NCI-H460 (cell line): ENCODE data around the gene PLAAT4. TPM values are rescaled to one million over a fixed set of nuclear protein-coding genes. Genes with fewer than 3 reads are reported as not detected.
"Not testable (repeated sequence)": the region's sequence is repeated elsewhere in the genome, so short reads cannot be mapped to it uniquely, and the experiment has no call there.

ENCODE experiments used
- DNase-seq: peaks from one replicate; pipeline ENCODE4 v3.0.0-alpha.2; 2016; ENCODE audit warnings: low read depth; ENCODE audit errors: extremely low read depth
- total RNA-seq: library from RNA; depleted of rRNA; stranded (reverse); fragments of >200 nt; shearing (Covaris generic); gene quantifications from 2 replicates; pipeline ENCODE4 v1.2.3, GENCODE V29; 2014

The PLAAT4 gene
- total RNA-seq, 1 experiment from 2014 or later: not detected

DNA sequence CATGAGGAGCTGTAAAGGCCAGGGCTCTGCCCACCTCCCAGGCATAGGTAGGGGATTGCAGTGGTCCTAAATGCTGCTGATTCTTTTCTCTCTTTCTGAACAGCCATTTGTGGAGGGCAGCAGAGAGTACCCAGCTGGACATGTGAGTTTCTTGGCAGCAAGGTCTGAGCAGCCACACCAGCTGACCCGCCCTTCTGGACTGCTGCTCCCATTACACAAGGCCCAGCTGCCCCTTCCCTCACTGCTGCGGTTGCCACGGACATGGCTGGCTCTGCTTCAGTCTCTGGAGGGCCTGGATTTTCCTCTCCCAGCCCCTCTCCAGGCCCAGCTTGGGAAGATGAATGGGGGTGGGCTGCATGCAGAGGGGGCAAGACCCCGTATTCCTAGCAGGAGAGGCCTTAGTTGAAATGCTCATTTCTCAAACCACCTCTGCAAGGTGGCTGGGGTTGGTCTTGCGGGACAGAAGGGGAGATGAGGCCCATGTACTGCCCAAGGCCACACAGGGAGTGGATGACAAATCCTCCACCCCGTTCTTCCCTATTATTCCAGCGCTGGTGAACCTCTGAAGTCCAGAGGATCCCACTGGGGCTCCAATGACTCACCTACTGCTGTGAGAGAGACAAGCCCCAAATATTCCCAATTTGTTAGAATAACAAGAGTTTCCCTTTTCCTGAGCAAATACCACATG lies 26.1 kb upstream of the PLAAT4 start:
- DNase-seq: no peak

DNA sequence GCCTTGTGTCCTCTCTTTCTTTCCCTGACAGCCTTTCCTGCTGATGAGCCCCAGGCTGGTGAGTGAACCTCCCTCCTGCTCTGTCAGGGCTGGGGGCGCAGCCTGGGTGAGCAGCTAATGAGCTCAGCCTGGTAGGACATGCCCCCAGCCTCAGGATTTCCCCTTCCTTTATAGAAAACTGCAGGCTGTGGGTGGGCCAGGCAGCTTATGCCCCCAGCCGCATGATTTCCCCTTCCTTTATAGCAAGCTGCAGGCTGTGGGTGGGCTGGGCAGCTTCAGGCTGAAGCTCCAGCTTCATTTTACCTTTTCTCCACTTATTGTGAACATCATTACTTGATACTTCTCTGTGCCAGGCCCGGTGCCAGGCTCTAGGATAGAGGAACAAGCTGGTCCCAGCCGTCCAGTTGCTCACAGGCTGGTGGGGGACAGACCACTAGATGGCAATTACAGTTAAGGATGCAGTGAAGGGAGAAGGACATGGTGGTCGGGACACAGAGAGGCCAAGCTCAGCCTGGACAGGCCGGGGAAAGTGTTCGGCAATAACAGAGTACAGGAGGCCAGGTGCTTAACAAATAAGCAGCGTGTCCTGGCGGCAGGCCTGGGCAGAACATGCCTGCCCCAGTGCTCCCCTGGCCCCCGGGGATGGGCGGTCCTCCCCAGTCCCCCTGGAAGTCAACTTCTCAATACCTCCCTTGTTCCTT lies 25.4 kb upstream of the PLAAT4 start:
- DNase-seq: no peak

DNA sequence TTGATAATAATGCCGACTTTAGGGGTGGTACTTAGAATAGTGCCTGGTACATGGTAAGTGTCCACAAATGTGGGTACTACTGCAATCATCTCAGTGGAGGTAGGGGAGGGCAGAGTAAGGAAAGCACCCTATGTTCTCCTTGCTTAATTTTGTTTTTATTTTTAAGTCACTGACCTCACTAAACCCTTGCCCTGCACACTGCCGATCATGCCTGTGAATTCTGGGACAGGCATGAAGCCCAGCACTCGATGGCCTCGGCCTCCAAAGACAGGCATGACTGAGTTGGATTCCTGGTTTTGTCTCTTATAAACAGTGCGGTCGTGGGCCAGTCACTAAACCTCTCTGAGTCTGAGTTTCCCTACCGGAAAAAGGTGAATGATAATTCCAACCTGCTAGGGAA lies 23.8 kb upstream of the PLAAT4 start:
- no peak for DNase-seq

DNA sequence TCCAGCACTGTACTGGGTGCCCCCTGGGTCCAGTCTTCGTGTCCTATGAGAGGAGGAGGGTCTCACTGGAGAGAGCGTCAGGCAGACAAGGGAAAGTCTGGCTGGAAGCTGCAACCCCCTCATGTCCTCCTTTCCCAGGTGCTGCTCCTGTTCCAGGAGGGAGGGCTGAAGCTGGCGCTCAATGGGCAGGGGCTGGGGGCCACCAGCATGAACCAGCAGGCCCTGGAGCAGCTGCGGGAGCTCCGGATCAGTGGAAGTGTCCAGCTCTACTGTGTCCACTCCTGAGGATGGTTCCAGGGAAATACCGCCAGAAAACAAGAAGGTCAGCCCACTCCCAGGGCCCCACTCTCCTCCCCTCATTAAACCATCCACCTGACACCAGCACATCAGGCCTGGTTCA lies 20.5 kb upstream of the PLAAT4 start:
- DNase-seq: no peak

DNA sequence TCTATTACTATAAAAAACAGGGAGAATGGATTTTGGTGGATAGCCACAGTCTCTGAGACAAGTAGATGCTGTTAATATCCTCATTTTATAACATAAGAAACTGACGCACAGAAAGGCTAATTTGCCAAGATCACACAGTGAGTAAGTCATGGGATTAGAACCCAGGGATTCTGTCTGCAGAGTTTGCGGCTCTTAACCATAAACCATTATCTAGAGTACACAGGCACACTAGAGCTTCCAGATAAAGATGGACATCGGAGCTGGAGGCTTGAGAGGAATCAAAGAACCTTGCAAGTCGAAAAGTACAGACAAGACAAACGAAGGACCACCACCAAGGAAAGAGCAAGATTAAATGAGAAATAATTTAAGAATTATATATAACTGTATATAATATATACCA lies 19.5 kb upstream of the PLAAT4 start:
- DNase-seq: no peak

DNA sequence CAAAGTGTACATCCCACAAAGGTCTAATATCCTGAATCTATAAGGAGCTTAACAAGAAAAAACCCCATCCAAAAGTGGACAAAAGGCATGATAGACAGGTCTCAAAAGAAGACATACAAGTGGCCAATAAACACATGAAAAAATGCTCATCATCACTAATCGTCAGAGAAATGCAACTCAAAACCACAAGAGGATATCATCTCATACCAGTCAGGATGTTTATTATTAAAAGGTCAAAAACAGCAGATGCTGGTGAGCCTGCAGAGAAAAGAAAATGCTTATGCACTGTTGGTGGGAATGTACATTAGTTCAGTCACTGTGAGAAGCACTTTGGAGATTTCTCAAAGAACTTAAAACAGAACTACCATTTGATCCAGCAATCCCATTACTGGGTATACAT lies 18.1 kb upstream of the PLAAT4 start:
- no peak for DNase-seq

DNA sequence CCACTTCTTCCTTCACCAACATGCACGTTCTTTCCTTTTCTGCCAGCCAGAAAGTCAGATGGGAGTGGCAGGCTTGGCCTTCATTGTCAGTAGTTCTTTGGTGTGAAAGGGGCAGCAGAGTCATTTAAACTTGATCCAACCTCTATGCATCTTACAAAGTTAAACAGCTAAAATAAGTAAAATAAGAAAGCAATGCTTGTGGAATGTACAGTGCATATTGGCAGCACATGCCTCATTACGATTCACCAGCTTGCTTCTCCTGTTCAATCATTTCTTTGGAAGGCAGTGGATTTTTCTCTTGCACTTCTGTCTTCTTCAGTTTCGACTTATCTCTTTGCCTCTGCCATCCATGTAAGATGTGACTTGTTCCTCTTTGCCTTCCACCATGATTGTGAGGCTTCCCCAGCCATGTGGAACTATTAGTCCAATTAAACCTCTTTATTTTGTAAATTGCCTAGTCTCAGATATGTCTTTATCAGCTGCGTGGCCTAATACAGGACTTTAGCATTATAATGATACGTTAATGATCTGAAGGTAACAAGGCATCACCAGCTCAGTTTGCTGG lies 15.9 kb upstream of the PLAAT4 start:
- no peak for DNase-seq

DNA sequence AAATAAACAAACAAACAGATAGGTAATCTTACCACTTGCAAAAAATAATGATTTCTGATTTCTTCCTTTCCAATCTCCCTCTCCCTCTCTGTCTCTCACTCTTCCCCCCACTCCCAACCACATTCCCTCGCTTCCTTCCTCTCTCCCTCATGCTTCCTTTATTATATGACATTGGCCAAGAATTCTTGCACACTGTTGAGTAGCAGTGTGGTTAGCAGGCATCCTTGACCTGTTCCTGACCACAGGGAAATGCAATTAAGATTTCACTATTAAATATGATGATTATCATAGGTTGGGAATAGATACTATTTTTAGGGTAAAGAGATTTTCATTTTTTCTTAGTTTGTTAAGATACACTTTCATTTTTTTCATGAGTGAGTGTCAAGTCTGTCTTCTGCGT lies 14.7 kb upstream of the PLAAT4 start:
- DNase-seq: no peak

DNA sequence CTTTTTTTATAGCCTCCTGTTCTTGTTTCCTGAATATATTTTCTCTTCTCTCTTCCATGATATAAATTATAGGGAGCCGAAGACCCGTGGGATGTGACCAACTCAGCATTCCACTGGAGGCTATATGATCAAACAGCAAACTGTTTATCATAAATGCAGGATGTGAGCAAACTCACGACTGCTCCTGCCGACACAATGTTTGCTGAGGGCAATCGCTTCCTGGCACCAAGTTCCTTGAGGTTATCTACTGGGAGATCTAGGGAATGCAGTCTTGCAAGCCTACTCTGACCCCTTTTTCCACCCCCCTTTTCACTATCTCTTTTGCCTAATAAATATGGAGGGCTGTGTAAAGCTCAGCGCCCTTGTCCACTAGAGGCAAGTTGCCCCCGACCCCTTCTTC lies 13.5 kb upstream of the PLAAT4 start:
- DNase-seq: no peak

DNA sequence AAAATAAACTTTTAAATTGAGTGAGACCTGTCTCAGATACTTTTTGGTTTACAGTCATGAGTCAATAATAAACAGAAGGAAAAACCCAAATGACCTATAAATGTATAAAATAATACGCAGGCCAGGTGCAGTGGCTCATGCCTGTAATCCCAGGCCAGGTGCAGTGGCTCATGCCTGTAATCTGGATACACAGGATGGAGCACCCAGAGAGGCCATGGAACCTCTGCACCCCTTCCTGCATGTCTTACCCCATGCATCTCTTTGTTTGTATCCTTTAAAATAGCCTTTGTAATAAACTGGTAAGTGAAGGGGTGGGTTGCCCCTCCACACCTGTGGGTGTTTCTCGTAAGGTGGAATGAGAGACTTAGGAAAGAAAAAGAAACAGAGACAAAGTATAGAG lies 8.9 kb upstream of the PLAAT4 start:
- DNase-seq: no peak

DNA sequence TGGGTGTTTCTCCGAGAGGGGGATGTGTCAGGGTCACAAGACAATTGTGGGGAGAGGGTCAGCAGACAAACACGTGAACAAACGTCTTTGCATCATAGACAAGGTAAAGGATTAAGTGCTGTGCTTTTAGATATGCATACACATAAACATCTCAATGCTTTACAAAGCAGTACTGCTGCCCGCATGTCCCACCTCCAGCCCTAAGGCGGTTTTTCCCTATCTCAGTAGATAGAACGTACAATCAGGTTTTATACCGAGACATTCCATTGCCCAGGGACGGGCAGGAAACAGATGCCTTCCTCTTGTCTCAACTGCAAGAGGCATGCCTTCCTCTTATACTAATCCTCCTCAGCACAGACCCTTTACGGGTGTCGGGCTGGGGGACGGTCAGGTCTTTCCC lies 8.5 kb upstream of the PLAAT4 start:
- not testable (repeated sequence) for DNase-seq

DNA sequence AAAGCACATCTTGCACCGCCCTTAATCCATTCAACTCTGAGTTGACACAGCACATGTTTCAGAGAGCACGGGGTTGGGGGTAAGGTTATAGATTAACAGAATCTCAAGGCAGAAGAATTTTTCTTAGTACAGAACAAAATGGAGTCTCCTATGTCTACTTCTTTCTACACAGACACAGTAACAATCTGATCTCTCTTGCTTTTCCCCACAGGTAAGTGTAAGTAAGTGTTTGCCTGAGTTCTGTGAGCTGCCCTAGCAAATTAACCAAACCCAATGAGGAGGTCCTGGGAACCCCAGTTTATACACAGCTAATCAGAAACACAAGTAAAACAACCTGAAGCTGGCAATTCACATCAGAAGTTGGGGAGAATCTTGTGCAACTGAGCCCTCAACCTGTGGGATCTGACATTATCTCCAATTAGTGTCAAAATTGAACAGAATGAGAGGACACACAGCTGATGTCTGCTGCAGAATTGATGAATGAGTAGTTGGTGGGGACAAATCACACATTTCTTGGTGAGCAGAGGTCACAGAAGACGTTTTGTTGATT lies 7.8 kb upstream of the PLAAT4 start:
- DNase-seq: not testable (repeated sequence)

DNA sequence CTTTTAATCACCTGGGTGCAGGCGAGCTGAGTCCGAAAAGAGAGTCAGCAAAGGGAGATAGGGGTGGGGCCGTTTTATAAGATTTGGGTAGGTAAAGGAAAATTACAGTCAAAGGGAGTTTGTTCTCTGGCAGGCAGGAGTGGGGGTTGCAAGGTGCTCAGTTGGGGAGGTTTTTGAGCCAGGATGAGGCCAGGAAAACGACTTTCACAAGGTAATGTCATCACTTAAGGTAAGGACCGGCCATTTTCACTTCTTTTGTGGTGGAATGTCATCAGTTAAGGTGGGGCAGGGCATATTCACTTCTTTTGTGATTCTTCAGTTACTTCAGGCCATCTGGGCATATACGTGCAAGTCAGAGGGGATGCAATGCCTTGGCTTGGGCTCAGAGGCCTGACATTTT lies 7.2 kb upstream of the PLAAT4 start:
- not testable (repeated sequence) for DNase-seq

DNA sequence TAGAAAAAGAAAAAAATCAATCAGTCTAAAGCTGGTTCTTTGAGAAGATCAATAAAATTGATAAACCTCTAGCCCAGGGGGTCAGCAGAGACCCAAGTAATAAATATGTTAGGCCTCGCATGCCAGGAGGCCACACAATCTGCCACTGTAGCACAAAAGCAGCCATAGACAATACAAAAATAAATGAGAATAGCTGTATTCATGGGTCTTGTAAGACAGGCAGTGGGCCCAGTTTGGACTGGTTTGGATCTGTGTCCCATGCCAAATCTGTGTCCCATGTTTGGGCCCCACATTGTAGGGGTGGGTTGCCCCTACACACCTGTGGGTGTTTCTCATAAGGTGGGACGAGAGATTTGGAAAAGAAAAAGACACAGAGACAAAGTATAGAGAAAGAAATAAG lies 6.6 kb upstream of the PLAAT4 start:
- no peak for DNase-seq

DNA sequence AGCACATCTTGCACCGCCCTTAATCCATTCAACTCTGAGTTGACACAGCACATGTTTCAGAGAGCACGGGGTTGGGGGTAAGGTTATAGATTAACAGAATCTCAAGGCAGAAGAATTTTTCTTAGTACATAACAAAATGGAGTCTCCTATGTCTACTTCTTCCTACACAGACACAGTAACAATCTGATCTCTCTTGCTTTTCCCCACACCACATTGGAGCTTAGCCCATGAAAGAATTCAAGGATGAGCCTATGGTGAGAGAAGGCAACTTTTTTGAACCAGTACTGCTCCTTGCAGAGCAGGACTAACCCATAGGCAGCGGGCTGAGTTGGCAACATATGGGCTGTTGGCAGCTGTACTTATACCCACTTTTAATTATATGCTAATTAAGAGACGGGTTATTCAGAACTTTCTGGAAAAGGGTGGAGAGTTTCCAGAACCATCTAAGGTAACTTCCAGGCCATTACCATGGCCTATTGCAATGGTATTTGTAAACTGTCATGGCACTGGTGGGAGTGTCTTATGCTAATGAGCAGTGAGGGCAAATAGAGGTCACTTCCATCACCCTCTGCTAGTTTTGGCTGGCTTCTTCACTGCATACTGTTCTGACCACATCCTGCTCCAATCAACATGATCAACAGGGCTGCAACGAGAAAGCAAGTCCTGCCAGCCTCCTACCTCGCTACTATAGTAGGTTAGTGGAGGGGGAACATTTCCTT lies 5.4 kb upstream of the PLAAT4 start:
- not testable (repeated sequence) for DNase-seq

DNA sequence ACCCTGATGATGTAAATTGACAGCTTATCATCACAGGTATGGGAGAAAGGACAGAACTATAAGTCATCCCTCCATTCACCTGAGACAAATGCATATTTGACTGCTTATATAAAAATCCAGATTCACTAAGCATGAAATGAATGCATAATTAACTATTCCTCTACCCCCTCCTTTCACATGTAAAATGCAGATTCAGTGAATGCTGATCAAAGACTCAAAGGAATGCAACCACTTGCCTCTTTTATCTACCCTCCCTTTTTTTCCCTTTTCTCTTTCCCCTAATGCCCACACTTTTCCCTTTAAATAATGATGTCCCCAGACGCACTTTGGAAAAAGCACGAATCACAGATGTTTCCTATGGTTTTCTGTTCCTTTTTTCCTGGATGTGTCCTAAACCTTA lies 4.5 kb upstream of the PLAAT4 start:
- DNase-seq: no peak

DNA sequence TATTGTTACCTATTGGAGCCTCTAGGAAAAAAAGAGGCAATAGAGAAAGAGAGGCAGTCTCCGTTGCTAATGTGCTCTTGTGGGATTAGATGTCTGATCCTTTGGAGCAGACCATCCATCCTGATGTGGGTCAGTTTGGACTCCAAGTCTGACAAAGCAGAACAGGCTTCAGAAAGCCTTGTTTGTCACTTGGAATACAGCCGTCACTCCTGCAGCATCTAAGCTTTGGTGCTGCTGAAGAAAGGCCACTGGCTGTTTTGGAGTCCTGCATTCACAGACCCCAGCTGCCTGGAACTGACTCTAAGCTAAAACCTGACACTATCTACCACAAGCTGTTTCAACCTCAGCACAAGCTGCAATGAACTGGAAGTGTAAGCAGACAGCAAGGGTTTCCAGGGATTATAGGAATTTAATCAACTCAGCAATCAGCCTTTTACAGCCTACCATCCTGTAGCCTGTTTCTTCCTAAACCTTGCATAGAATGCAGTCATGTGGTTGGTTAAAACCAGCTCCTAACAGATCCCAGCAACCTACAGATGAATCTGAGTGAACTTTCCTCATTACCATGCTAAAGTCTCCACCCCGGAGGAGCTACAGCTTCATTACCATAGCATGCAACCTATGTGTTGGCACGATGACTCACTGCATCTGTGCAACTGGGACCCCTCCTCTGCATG lies 3.7 kb upstream of the PLAAT4 start:
- DNase-seq: no peak

DNA sequence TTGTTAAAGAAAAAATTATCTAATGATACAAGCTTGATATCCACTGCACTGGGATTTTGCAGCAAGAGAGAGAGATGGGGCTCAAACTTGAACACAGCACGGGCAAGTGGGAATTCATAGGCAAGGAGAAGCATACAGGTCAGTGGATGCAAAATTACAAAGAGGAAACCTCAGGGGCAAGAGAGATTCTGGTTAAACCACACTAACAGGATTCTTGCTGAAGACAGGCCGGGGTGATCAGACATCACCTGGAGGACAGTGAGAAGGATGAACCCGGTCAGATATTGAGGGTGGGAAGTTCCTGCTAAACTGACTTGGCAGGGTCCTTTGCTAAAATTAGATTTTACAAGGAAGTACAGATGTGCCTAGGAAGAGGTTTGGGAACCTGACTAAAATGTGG lies 2.5 kb upstream of the PLAAT4 start:
- DNase-seq: no peak

DNA sequence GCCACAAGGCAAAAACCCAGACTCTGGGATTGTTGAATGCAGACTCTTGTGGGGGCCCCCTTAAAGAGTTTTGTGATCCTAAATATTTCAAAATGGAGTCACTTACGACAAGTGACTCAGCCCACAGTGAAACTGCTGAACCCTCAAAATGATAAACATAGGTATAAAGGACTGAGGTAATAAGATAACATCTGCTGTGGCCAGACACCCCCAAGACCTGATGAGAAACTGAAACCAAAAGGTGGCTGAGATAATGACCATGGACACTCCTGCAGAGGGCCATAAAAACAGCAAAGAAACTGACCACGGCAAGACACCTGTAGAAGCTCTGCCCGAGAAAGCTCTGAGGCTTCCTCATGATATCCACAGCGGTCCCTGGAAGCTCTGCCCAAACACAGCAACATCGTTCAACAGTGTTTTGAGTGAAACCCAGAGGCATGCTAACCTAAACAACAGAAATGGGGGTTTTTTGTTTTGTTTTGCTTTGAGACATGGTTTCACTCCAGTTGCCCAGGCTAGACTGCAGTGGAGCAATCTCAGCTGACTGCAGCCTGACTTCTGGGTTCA lies 1.6 kb upstream of the PLAAT4 start:
- no peak for DNase-seq

DNA sequence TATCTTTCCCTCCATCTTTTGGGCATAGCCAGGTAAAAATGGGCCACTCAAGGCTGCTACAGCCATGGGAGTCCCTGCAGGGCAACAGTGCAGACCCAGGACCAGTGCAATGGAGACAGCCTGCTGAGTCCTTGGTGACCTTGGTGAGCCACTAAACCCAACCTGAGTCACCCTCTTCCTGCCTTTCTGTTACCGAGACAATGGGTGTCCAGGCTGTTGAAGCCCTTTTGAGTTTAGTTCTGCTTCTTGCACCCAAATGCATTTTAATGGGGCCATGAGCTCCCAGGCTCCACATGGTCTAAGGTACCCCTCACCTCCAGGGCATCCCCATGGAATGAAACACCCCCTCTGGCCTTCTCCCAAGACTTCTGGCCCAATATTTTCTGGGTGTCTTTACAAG lies 874 bp upstream of the PLAAT4 start:
- no peak for DNase-seq
